HG03066 (cell line): Measurements from ENCODE around the gene CENPP.
"Not testable (repeated sequence)": the region's sequence is repeated elsewhere in the genome, so short reads cannot be mapped to it uniquely, and the experiment has no call there.

ENCODE experiments used
- ATAC-seq: cut with Tn5 transposase; IDR thresholded peaks from one replicate; pipeline ENCODE4 v1.9.1; 2021; ENCODE audit warnings: low read depth; ENCODE audit not compliant: unreplicated experiment

CENPP gene

GRCh38 chr9:92573612-92574011 lies 247.9 kb downstream of the CENPP start:
- not testable (repeated sequence) for ATAC-seq

- no peak for ATAC-seq
These were observed 250.4 kb downstream of the CENPP start for GRCh38 chr9:92576175-92576574.

DNA sequence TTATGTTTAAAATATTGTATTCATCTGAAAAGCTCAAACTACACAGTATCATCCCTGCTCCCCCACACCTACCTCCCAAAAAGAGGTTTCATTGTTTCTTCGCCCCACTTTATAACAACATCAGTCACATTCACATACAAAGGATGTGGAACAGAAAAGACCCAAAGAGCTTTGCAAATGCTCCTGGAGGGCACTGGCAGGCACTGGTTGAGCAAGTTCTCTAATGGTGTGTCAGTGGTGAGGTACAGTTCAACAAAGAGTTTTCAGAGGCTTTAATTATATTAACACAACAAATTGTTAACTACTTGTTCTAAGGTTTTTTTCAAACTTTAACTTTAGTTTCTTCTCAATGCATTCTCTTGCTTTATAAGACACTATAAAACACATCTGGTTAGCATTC lies 264.2 kb downstream of the CENPP start:
- ATAC-seq, result no peak

DNA sequence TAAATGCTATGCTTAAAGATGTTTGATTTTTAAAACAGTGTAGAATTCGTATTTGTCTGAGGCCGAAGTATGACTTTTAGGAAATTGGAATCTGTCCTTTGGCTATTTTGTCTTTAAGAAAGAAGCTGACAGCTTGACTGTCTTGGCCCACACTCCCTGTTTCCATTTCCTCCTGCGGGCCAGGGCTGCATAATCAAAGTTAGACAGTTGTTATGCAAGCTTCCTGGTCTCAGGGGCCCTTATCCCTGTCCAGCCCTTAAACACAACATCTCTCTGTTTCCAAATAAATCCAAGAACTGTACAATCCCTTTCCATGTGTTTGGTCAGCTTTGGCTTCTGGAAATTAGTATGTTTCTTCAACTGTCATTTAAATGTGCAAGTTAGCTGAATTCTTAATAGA lies 264.6 kb downstream of the CENPP start:
- ATAC-seq, result no peak

- ATAC-seq, result no peak
These were observed 266.8 kb downstream of the CENPP start for GRCh38 chr9:92592537-92592936.

DNA sequence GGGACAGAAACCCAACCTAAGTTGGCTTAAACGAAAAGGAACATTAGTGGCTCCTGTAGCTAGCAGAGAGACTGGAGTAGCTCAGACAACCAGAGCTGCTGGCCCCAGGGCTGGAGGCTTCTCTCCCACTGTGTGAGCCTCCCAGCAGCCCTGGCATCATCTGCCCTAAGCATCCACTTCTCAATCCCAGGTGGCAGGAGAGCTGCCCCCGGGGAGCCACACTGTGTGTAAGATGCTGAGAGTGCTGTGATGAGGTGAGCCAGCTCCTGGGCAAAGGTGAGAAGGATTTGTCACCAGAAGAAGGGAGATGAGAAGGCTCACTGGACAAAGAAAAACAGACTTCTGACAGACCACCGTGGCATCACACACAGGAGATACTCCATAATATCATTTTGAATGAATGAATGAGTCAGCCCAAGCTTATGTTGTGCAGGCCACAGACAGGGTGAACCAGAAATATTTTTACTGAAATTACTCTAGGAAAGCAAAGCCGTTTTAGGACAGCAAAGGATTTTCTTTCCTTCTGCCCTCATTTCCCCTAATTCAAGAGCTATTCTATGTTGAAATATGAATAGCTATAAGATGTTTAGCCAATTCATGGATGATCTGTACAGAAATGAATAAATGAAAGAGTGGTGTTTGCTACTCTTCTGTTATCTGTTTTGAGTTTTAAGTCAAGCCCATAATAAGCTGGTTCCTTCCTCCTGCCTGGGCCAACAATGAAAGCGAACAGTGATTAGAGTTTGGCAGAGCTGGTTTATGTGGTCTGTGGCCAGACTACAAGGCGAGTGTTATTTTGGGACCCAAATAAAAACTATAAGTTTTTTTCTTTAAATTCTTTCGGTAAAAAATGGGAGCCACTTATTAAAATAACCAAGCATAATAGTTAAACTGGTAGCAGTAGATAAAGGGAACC lies 267.5 kb downstream of the CENPP start:
- no peak for ATAC-seq

GRCh38 chr9:92595075-92595474 lies 269.3 kb downstream of the CENPP start:
- not testable (repeated sequence) for ATAC-seq

DNA sequence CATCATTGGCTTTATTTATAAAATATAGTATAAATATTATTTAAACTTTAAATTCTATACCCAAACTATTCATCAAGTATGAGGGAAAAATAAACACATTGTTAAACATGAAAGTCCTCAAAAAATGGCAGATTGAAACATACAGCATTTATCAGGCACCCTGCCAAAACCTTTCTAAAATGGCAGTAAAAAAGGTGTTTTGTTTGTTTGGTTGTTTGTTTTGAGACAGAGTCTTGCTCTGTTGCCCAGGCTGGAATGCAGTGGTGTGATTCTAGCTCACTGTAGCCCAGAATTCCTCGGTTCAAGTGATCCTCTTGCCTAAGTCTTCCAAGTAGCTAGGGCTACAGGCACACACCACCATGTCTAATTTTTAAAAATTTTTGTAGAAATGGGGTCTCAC lies 270.2 kb downstream of the CENPP start:
- ATAC-seq, result no peak

DNA sequence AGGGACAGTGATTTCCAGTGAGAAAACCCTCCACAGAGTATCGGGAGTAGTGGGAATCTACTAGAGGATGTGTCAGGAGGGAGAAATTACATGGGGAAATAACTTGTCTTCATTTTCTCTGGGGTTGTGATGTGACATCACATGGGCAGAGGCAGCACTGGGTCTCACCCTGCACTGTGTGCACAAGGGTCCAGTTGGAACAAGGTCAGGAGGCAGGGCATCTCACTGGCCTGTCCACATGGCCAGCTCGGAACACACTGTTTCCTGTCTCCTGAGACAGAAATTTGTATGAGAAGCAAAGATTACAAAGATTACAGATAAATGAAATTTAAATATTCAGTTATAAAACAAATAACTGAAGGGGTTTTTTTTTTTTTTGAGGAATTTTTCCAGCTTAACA lies 272.6 kb downstream of the CENPP start:
- ATAC-seq, result no peak

GRCh38 chr9:92599938-92600461 lies 274.2 kb downstream of the CENPP start:
- ATAC-seq, result no peak

DNA sequence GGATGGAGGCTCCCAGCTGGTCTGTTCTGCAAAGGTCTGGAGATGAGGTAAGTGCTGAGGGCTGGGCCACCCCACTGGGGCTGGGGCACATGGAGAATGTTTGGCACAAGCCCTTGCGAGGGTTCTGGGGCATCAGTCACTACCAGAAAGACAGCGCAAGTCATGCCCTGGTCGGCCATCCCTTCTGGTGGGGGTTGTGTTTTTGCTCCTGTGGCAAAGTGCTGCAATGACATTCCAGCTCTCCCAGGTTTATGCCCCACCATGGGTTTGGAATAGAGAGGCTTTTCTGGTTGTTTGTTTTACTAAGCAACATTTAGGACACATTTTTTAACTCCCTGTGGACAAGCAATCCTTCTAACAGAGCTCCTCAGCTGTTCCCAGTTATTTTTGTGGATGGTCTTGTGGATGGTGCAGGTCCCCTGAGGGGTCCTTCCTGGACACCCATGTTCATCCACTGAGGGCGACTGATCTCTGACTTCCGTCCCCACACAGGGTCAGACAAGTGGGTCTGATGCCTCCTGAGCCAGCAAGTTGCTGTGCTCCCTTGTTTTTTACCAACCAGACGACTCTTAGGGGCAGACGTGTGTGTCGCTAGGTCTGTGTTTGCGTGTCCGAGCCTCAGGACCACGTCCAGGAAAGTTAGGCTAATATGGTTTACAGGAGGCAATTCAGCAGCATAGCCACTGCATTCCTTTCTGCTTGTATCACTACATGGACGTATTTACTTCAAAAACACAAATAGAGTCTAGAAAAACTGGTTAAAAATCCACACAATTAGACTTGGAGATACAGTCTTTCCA lies 274.9 kb downstream of the CENPP start:
- ATAC-seq, result no peak

DNA sequence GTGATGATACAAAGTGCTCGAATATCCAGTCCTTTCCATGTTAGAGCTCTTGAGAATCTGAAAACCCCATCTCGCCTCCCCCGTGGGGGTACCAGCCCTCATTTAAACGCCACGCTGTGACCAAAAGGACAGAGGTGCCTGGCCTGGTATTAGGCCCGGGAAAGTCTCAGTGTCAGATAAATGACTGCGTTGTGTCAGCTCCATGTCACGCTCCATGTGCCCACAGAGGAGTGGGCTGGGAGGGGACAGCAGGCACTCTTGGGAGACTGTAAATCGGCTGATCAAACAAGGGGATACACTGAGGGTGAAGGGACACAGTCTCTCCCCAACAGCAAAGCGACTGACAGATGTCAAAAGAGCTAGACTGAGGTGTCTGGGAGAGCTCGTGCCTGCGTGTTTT lies 275.7 kb downstream of the CENPP start:
- ATAC-seq, result no peak

GRCh38 chr9:92602413-92602812 lies 276.7 kb downstream of the CENPP start:
- ATAC-seq, result no peak

GRCh38 chr9:92603100-92603499 lies 277.3 kb downstream of the CENPP start:
- ATAC-seq, result no peak

DNA sequence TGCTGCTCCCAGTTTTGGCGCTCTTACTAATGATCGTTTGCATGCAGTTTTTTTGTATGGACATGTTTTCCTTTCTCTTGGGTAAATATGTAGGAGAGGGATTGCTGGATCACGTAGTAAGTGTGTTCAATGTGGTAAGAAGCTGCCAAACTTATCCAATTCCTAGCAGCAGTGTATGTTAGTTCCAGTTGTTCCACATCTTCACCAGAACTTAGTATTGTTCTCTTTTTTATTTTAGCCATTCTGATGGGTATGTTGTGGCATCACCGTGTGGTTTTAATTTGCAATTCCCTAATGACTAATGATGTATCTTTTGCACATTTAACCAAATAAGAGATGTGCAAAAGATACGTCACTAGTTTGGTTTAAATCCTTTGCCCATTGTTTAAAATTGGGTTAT lies 278.2 kb downstream of the CENPP start:
- no peak for ATAC-seq

DNA sequence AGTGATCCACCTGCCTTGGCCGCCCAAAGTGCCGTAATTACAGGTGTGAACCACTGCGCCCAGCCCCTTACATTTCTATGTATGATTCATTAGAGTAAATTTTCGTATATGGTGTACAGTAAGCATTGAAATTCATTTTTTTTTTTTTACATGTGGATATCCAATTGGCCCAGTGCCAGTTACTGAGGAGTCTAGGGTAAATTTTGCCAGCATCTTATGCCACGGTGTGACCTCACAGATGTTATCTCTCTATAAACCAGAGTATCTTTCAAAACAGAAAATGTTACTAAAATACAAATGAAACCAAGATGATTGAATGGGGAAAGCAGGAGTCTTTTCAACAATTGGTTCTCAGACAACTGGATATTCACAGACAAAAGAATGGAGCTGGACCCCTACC lies 279.5 kb downstream of the CENPP start:
- no peak for ATAC-seq

GRCh38 chr9:92607088-92607487 lies 281.3 kb downstream of the CENPP start:
- no peak for ATAC-seq

- ATAC-seq, result no peak
These were observed 282.0 kb downstream of the CENPP start for GRCh38 chr9:92607773-92608172.

DNA sequence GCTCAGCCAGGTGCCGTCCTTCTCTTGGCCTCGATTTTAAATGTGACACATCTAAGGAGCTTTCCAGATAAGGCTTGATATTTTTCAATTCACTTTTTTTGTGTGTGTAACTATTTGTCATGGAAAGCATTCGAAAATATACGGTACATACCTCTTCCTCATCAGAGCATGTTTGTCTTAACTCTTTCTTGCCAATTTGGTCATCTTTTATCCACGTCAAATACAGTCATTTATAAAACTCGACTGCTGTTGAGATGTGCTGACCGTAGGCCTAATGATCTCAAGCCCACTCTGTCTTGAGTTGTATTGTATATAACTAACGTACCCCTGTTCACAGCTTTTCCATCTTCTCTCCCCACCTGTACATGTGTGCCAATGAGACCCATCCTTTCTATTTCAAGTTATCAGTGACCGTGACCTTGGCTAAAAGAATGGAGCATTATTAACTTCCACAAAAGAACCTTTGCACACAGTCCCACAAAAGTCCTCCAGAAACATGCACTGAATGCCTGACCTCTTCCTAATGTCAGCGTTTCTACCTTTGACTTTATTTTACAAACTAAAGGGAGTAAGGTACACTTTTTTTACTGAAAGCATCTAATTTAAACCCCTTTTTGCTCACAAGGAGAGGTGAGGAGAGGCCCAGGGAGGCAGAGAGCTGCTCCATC lies 282.6 kb downstream of the CENPP start:
- no peak for ATAC-seq

- no peak for ATAC-seq
These were observed 283.2 kb downstream of the CENPP start for GRCh38 chr9:92608909-92609445.
